ENCODE results near the gene LRRC3C.
A peak's percentile ranks its signal among the peaks of the same experiment; 100 is the strongest.

LRRC3C gene

GRCh38 chr17:39950871-39951348, 23.4 kb downstream of the LRRC3C start:
- DNase-seq = peak; percentile 52

GRCh38 chr17:39951924-39952679, 24.6 kb downstream of the LRRC3C start:
- DNase-seq = no peak

GRCh38 chr17:39952680-39953470, 25.3 kb downstream of the LRRC3C start:
- DNase-seq = peak; percentile 94

- no peak for DNase-seq
Observed at GRCh38 chr17:39953471-39953888, 25.9 kb downstream of the LRRC3C start.

GRCh38 chr17:39954876-39955275, 27.3 kb downstream of the LRRC3C start:
- no peak for DNase-seq

- DNase-seq = no peak
Observed at GRCh38 chr17:39955726-39956225, 28.2 kb downstream of the LRRC3C start.

GRCh38 chr17:39960524-39961041, 33.1 kb downstream of the LRRC3C start:
- peak; percentile 9 for DNase-seq

- DNase-seq = no peak
Observed at GRCh38 chr17:39962642-39963220, 35.2 kb downstream of the LRRC3C start, which contains the start of gene GSDMA. TSS of gene GSDMA (plus strand) at chr17:39963004. CDS start at chr17:39965688, 2,684 bp downstream.

- DNase-seq = no peak
Observed at GRCh38 chr17:39963829-39964228, 36.3 kb downstream of the LRRC3C start.

GRCh38 chr17:39965017-39965699, 37.6 kb downstream of the LRRC3C start:
- no peak for DNase-seq

- DNase-seq = no peak
Observed at GRCh38 chr17:39966771-39967170, 39.2 kb downstream of the LRRC3C start.

GRCh38 chr17:39968761-39969160, 41.2 kb downstream of the LRRC3C start:
- no peak for DNase-seq

- no peak for DNase-seq
Observed at GRCh38 chr17:39969375-39969774, 41.8 kb downstream of the LRRC3C start.

- no peak for DNase-seq
Observed at GRCh38 chr17:39970157-39970692, 42.7 kb downstream of the LRRC3C start.

- no peak for DNase-seq
Observed at GRCh38 chr17:39971076-39971603, 43.6 kb downstream of the LRRC3C start.

GRCh38 chr17:39972271-39972670, 44.7 kb downstream of the LRRC3C start:
- DNase-seq = no peak

GRCh38 chr17:39973496-39973895, 46.0 kb downstream of the LRRC3C start:
- no peak for DNase-seq

GRCh38 chr17:39974433-39974832, 46.9 kb downstream of the LRRC3C start:
- no peak for DNase-seq

GRCh38 chr17:39975801-39976200, 48.3 kb downstream of the LRRC3C start:
- no peak for DNase-seq

- no peak for DNase-seq
Observed at GRCh38 chr17:39979016-39979670, 51.6 kb downstream of the LRRC3C start.

GRCh38 chr17:39979893-39980350, 52.4 kb downstream of the LRRC3C start:
- DNase-seq = peak; percentile 53
